Right lobe of liver (tissue), 4 donors: ENCODE measurements around the gene TMEM63C.

Experiments
- CTCF ChIP-seq, 4 donors: fragments of 200-600 bp in 3 of 4; fragments of 450-650 bp in 1 of 4; IDR thresholded peaks; one replicate each; pipeline versions ENCODE4 v1.5.1 to v1.8.0; 2016 to 2022; ENCODE audit warnings: antibody characterized with exemption in 4 of 4, mild to moderate bottlenecking in 2 of 4
- POLR2A ChIP-seq: fragments of 450-650 bp; IDR thresholded peaks from one replicate; pipeline ENCODE4 v1.6.1; 2017; ENCODE audit warnings: antibody characterized with exemption, mild to moderate bottlenecking
- donor health status: DM: no; HTN: no; CAD: no.
- donor health status: DM: no; HTN: no; CAD: no.
- donor health status: DM: no; HTN: yes; CAD: no.

- TF ChIP-seq CTCF (IDR thresholded peaks at IDR 0.05) = no peak
- TF ChIP-seq POLR2A = no peak
Observed at GRCh38 chr14:77259025-77259715, 77.6 kb downstream of the TMEM63C start.
